Testis (tissue), 3 donors: ENCODE data around the gene KRTAP10-5. TPM values are rescaled to one million over a fixed set of nuclear protein-coding genes. Genes with fewer than 3 reads are reported as not detected.

Experiments
- DNase-seq: peaks from one replicate; pipeline ENCODE4 v3.0.0-alpha.2; 2019
- H3K27ac ChIP-seq, 2 donors: fragments of 200-600 bp; sonication (generic); one replicate each; pipeline ENCODE4 v1.5.1; 2019
- H3K27me3 ChIP-seq: fragments of 200-600 bp; sonication (generic); one replicate; pipeline ENCODE4 v1.5.1; 2019
- H3K36me3 ChIP-seq: fragments of 200-600 bp; sonication (generic); one replicate; pipeline ENCODE4 v1.5.1; 2017; ENCODE audit warnings: low read depth; ENCODE audit errors: missing control alignments
- H3K4me1 ChIP-seq: fragments of 200-600 bp; sonication (generic); one replicate; pipeline ENCODE4 v1.5.1; 2019
- H3K4me3 ChIP-seq, 2 donors: fragments of 200-600 bp; sonication (generic); one replicate each; pipeline ENCODE4 v1.5.1; 2017 to 2019
- H3K9me3 ChIP-seq: fragments of 200-600 bp; sonication (generic); one replicate; pipeline ENCODE4 v1.5.1; 2017
- CTCF ChIP-seq, 3 experiments: fragments of 450-650 bp in 2 of 3; fragments of 200-600 bp in 1 of 3; sonication (generic) in 1 of 3; IDR thresholded peaks; one replicate each; pipeline ENCODE4 v1.5.1; 2016 to 2019; ENCODE audit warnings: antibody characterized with exemption in 3 of 3, mild to moderate bottlenecking in 2 of 3, moderate library complexity in 1 of 3
- POLR2A ChIP-seq: fragments of 450-650 bp; IDR thresholded peaks from one replicate; pipeline ENCODE4 v1.6.1; 2017; ENCODE audit warnings: antibody characterized with exemption, mild to moderate bottlenecking, moderate library complexity
- WGBS, 2 donors: methylation state at CpG; one replicate each; pipeline ENCODE4 v1.1.5; 2018; 5-methylcytosine and 5-hydroxymethylcytosine counted together
- intact Hi-C: fragments of 100-400 bp; cut with DNase I; formaldehyde crosslinking; loops from one replicate; pipeline ENCODE4 v1.15.1; 2023; ENCODE audit warnings: low total_unique reads
- polyA plus RNA-seq: library from polyadenylated mRNA; stranded (reverse); fragments of 350-450 nt; fragmentation: Illumina TruSeq; extraction: RNeasy Lipid Tissue Mini Kit (QIAGEN cat#74804); gene quantifications from one replicate; pipeline ENCODE4 v1.2.3, GENCODE V29; 2014; ENCODE audit warnings: low read depth, low replicate concordance; ENCODE audit not compliant: insufficient read depth
- total RNA-seq, 2 donors: library from RNA; depleted of rRNA; stranded (reverse); fragments of >200 nt; gene quantifications; one replicate each; pipeline ENCODE4 v1.2.3, GENCODE V29; 2016

Gene KRTAP10-5
- total and polyA plus RNA-seq, 3 donors from 2014 or later, result not detected

DNA sequence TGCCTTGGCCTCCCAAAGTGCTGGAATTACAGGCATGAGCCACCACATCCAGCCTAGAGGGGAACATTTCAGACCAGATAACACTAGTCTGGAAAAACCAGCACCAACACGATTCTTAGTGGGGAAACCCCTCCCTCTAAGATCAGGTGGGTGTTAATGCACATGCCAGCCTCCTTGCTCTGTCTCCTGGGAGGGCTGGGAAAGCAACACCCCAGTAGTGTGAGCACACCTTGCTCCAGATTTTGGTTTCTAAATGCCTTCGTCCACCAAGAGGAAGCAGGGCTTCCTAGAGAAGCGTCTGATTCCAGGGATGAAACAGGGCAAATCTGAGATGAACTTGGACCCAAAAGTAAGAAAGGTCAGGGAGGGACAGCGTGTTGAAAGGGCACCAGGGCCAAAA is 9.1 kb downstream of the KRTAP10-5 start:
- 71 to 83% methylated on average over 4 of the region's 4 CpGs for WGBS, 2 donors
- Histone ChIP-seq H3K36me3 (no peaks in the 10 kb centered on the region), H3K4me3 (no peak overlapping the region), H3K27ac (no peak overlapping the region), H3K4me1 (no peaks in the 10 kb centered on the region), H3K27me3 (no peaks in the 10 kb centered on the region), H3K9me3 (no peaks in the 10 kb centered on the region)
- no peak for DNase-seq
- intact Hi-C loops, result no loop called here
- TF ChIP-seq POLR2A, result no peak
- TF ChIP-seq CTCF (IDR thresholded peaks at IDR 0.05), result no peak

DNA sequence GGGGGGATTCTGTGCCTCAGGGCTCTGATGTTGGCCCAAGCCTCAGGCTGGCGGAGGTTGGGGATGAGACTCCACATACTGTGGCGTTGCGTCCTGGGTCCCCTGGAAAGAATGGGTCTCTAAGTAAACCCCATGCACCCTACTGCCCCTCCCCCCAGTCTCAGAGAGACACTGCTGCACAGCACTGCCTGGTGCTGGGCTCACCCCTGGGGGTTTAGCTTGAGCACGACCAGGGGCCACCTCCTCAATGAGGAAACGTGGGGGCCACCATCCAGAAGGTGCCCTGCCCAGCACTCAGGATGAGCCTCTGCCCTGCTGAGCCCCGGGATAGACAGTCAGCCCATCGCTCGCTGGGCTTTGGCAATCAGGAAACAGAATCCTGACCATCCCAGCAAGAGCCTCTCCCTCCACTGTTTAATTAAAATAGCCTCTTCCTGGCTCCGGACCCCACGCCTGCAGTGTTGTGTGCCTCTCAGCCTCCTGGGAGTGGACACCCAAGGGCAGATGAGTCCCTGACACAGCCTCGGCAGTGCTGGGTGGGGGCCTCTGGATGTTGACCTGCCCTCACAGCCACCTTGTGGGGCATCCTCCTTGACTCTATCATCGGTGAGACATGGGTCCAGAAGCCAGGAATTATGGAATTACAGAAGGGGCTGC is 10.4 kb downstream of the KRTAP10-5 start:
- WGBS, 2 donors, result 86 to 90% methylated on average over 6 to 12 of the region's 12 CpGs
- no peaks in the 10 kb centered on the region for H3K9me3 ChIP-seq
- H3K27me3 ChIP-seq, result no peaks in the 10 kb centered on the region
- TF ChIP-seq CTCF (IDR thresholded peaks at IDR 0.05), result no peak
- intact Hi-C loops, result no loop called here
- H3K36me3 ChIP-seq, result no peaks in the 10 kb centered on the region
- no peaks in the 10 kb centered on the region for H3K4me1 ChIP-seq
- H3K27ac ChIP-seq, result no peak overlapping the region
- DNase-seq, result no peak
- H3K4me3 ChIP-seq, result no peak overlapping the region

GRCh38 chr21:44568667-44569556 is 11.5 kb downstream of the KRTAP10-5 start:
- no peak overlapping the region for H3K4me3 ChIP-seq
- no peaks in the 10 kb centered on the region for H3K27me3 ChIP-seq
- TF ChIP-seq CTCF (IDR thresholded peaks at IDR 0.05) (no peak), POLR2A (no peak)
- H3K9me3 ChIP-seq, result no peaks in the 10 kb centered on the region
- DNase-seq, result no peak
- no peaks in the 10 kb centered on the region for H3K36me3 ChIP-seq
- H3K27ac ChIP-seq, result no peak overlapping the region
- 74 to 85% methylated on average over 20 to 27 of the region's 27 CpGs for WGBS, 2 donors
- intact Hi-C loops, result no loop called here
- no peaks in the 10 kb centered on the region for H3K4me1 ChIP-seq

GRCh38 chr21:44568261-44568660 is 12.1 kb downstream of the KRTAP10-5 start:
- DNase-seq, result no peak
- Histone ChIP-seq H3K27ac (no peak overlapping the region), H3K4me3 (no peak overlapping the region), H3K36me3 (no peaks in the 10 kb centered on the region), H3K9me3 (no peaks in the 10 kb centered on the region), H3K4me1 (no peaks in the 10 kb centered on the region), H3K27me3 (no peaks in the 10 kb centered on the region)
- TF ChIP-seq CTCF (IDR thresholded peaks at IDR 0.05), result no peak
- TF ChIP-seq POLR2A, result no peak
- intact Hi-C loops, result no loop called here
- 73 to 89% methylated on average over 6 to 12 of the region's 12 CpGs for WGBS, 2 donors
